GM19397 (cell line): ENCODE results near the gene BLCAP.

Experiments
- ATAC-seq: cut with Tn5 transposase; IDR thresholded peaks from one replicate; pipeline ENCODE4 v1.9.1; 2021; ENCODE audit warnings: mild to moderate bottlenecking, moderate library complexity; ENCODE audit not compliant: unreplicated experiment

The BLCAP gene

GRCh38 chr20:37530696-37531095 lies 3.0 kb upstream of the BLCAP start:
- ATAC-seq: no peak

GRCh38 chr20:37529968-37530600 lies 2.4 kb upstream of the BLCAP start:
- no peak for ATAC-seq

- no peak for ATAC-seq
Observed at GRCh38 chr20:37529214-37529967, 1.7 kb upstream of the BLCAP start.

- no peak for ATAC-seq
Observed at GRCh38 chr20:37528446-37529213, 954 bp upstream of the BLCAP start.

GRCh38 chr20:37526839-37527637 lies 638 bp downstream of the BLCAP start:
- ATAC-seq: no peak

GRCh38 chr20:37526238-37526838 lies 1.3 kb downstream of the BLCAP start:
- no peak for ATAC-seq

- ATAC-seq: no peak
Observed at GRCh38 chr20:37525810-37526209, 1.9 kb downstream of the BLCAP start.

GRCh38 chr20:37524859-37525708 lies 2.6 kb downstream of the BLCAP start:
- ATAC-seq: no peak

- no peak for ATAC-seq
Observed at GRCh38 chr20:37523911-37524700, 3.6 kb downstream of the BLCAP start.

GRCh38 chr20:37523012-37523391 lies 4.7 kb downstream of the BLCAP start:
- no peak for ATAC-seq

- ATAC-seq: no peak
Observed at GRCh38 chr20:37522260-37523011, 5.2 kb downstream of the BLCAP start.

GRCh38 chr20:37521061-37521771 lies 6.5 kb downstream of the BLCAP start, which contains the start of gene NNAT:
NNAT (plus strand) TSS chr20:37521250; CDS start chr20:37521332, 82 bp downstream.
- ATAC-seq: no peak

- no peak for ATAC-seq
Observed at GRCh38 chr20:37520419-37520955, 7.2 kb downstream of the BLCAP start.

GRCh38 chr20:37519508-37520418 lies 7.9 kb downstream of the BLCAP start:
- no peak for ATAC-seq

GRCh38 chr20:37518606-37519507 lies 8.8 kb downstream of the BLCAP start:
- no peak for ATAC-seq
